ENCODE results near the gene VWA1. TPM values are rescaled to one million over a fixed set of nuclear protein-coding genes. Genes with fewer than 3 reads are reported as not detected.
"Not testable (repeated sequence)": the region's sequence is repeated elsewhere in the genome, so short reads cannot be mapped to it uniquely, and the experiment has no call there.

VWA1 gene
- total RNA-seq, 1 donor from 2014 or later, result 91.0 TPM

DNA sequence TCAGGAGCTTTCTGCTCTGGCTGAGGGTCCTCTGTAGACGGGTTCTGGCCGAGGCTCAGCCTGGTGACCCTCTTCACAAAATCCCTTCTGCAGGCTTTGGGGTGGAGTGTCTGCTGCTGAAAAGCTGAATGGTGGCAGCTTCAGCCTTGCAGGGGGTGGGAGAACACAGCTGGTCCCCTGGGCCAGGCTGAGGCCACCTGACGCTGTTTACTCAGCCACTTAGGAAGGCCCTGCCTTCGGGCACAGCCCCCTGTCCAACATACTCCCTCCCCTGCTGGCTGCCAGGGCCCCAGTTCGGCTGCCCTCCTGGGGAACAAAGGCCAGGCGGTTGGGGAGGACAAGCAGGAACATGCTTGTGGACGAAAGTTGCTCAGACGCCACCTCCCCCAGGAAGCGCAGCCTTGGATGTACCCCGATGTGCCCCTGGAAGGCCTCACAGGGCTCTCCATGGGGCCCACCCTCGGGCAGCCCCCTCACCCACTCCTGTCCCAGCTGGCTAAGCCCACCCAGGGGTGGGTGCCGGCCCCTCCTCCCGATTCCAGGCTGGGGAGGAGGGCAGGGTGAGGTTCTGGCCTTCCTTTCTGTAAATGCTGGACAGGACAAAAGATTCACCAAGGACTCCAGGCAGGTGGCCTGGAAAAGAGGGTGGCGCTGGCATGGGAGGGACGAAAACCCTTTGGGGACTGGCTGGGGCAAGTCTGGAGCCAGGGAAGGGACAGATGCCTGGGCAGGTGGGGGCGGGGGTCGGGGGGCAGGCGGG is 14.2 kb upstream of the VWA1 start, which contains the start of gene ANKRD65:
ANKRD65 (minus strand) TSS at position 130 of the 760 bp plus-strand sequence. CDS start 271 bp downstream, outside the sequence.
- DNase-seq (ENCODE audit: low spot score), result no peak
- no peak for ATAC-seq

GRCh38 chr1:1421907-1422464 is 13.5 kb upstream of the VWA1 start:
- ATAC-seq (no peak), DNase-seq (ENCODE audit: low spot score) (no peak)

DNA sequence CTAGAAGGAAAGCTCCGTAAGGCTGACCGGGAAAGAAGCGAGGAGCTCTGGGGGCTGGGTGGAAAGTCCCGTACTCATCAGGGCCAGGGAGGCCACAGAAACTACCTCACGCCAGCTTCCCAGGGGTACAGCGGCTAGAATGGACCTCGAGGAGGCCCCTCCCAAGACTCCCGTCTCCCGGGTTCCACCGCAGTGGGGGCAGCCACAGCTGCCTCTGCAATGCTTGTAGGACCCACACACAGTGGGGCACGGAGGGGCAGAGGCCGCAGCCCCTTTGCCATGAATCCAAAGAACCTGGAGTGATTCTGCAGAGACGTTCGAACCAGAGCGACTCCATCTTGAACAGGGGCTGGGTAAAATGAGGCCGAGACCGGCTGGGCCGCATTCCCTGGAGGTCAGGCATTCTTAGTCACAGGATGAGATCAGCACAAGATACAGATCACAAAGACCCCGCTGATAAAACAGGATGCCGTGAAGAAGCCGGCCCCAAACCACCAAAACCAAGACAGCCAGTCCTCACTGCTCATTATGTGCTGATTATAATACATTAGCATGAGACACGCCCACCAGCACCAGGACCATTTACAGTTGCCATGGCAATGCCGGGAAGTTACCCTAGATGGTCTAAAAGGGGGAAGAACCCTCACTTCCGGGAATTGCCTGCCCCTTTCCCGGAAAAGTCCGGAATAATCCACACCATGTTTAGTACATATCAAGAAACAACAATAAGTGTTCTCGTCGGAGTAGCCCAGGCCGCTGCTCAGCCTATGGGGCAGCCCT is 12.8 kb upstream of the VWA1 start:
- ATAC-seq (no peak), DNase-seq (ENCODE audit: low spot score) (no peak)

DNA sequence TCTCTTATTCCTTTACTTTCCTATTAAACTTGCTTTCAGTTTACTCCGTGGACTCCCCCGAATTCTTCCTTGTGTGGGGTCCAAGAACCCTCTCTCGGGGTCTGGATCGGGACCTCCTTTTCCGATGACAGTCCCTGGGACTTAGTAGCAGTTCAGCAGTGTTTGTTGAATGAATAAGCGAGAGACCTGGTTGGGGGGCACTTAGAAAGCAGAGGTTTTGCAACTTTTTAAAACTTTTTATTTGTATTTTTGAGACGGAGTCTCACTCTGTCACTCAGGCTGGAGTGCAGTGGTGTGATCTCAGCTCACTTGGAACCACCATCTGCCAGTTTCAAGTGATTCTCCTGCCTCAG is 12.3 kb upstream of the VWA1 start:
- no peak for DNase-seq (ENCODE audit: low spot score)
- ATAC-seq, result no peak

- DNase-seq (ENCODE audit: low spot score), result no peak
- ATAC-seq, result no peak
Observed at GRCh38 chr1:1424707-1425106, 10.8 kb upstream of the VWA1 start.

GRCh38 chr1:1425426-1425752 is 10.1 kb upstream of the VWA1 start:
- no peak for ATAC-seq
- DNase-seq (ENCODE audit: low spot score), result no peak

- DNase-seq (ENCODE audit: low spot score), result no peak
- ATAC-seq, result peak; percentile 4
Observed at GRCh38 chr1:1425753-1426495, 9.6 kb upstream of the VWA1 start.

- ATAC-seq (no peak), DNase-seq (ENCODE audit: low spot score) (no peak)
Observed at GRCh38 chr1:1426496-1427105, 8.9 kb upstream of the VWA1 start.

DNA sequence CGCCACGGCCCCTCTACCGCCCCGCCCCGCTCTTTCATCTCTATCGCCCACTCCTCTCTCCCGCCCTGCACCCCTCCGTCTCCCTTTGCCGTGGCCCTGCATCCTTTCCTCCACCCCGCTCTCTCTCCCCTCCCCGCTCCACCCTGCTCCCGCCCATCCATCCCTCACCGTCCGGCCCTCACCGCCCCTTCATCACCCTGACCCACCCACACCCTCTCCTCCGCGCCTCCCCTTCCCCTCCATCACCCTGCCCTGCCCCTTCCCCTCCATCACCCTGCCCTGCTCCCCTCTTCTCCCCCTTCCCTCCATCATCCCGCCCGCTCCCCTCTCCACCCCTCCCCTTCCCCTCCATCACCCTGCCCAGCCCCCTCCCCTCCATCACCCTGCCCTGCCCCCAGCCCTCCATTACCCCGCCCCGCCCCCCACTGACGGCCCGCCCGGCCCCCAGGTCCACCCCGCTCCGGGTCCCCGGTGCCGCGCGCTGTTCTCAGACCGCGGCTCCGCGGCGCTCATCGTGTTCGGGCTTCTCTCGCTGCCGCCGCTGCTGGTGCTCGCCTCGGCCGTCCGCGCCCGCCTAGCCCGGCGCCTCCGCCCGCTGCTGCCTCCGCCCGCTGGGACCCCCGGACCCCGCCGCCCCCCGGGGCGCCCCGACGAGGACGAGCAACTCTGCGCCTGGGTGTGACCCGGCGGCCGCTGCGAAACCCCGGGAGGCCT is 8.2 kb upstream of the VWA1 start:
- ATAC-seq (no peak), DNase-seq (ENCODE audit: low spot score) (no peak)

GRCh38 chr1:1427820-1428148 is 7.7 kb upstream of the VWA1 start:
- no peak for ATAC-seq
- DNase-seq (ENCODE audit: low spot score), result no peak

DNA sequence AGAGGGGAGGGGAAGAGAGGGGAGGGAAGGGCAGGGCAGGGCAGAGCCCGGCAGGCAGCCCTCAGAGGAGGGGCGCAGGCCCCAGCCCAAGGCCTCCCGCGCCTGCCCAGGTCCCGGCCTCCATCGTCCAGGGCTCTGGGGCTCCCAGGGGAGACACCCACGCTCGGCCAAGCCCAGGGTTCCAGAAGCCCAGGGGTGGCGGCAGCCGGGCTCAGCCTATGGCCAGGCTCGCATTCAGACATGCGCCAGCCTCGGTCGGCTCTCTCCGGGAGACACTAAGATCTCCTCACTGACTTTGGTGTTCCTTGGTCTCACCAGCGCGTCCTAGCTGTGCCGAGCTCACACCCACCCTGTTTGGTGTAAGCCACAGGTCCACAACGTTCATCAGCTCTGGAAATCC is 7.3 kb upstream of the VWA1 start:
- DNase-seq (ENCODE audit: low spot score) (no peak), ATAC-seq (no peak)

DNA sequence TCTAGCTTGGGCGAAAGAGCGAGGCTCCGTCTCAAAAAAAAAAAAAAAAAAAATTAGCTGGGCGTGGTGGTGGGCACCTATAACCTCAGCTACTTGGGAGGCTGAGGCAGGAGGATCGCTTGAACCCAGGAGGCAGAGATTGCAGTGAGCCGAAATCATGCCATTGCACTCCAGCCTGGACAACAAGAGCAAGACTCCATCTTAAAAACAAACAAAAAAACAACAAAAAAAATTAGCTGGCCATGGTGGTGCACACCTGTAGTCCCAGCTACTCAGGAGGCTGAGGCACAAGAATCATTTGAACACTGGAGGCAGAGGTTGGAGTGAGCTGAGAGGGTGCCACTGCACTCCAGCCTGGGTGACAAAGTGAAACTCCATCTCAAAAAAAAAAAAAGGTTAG is 6.5 kb upstream of the VWA1 start:
- not testable (repeated sequence) for ATAC-seq; DNase-seq (ENCODE audit: low spot score)

DNA sequence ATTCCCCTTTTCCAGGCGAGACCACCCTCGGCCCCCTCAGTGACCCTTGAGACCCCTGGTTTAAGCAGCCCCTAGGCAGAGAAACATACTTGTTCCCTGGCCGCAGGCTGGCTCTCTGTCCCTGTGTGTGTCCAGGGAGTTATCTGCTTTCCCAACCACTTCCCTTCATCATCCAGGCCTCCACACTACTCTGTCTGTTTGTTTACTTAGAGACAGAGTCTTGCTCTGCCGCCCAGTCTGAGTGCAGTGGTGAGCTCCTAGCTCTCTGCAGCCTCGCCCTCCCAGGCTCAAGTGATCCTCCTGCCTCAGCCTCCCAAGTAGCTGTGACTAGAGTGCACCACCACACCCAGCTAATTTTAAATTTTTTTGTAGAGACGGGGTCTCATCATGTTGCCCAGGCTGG is 5.8 kb upstream of the VWA1 start:
- ATAC-seq (peak; percentile 5), DNase-seq (ENCODE audit: low spot score) (no peak)

DNA sequence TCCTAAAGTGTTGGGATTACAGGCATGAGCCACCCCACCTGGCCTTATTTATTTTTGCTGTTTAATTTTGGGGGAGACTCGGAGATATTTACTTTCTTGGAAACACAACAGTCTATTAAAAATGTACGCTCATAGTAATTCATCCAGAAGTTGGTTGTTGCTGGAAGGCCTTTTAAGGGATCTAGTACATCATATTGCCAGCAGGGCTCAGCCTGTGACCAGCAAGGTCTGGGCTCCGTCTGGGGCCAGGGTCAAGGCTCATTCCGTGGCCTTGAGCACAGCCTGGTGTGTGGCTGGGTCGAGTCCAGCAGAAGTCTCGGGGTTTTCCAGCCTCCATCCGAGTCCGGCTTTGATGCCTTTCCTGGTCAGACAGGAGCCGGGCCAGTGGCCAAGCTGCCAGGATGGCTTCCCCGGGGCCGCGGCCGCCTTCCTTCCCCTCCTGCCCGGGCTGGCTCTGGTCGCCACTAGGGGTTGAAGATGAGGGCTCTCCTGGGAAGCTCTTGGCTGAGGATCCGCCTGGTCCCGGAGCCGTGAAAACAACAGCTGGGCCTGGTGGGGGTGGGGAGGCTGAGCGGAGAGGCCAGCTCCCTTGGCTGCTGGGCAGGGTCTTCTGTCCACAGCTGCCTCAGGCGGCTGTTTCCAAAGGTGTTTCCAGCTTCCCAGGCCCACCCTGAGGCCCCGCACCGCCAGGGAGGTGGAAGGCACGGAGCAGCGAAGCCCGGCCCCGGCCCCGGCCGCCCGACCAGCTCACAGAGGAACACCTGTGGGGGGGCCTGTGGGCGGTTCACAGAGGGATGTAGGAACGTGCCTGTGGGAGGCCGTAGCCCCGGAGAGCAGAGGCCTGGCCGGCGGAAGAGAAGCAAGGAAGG is 5.1 kb upstream of the VWA1 start:
- DNase-seq (ENCODE audit: low spot score) (peak; percentile 62), ATAC-seq (peak; percentile 0)

GRCh38 chr1:1430992-1431844 is 4.3 kb upstream of the VWA1 start:
- ATAC-seq, result no peak
- no peak for DNase-seq (ENCODE audit: low spot score)

GRCh38 chr1:1431845-1432273 is 3.6 kb upstream of the VWA1 start:
- DNase-seq (ENCODE audit: low spot score) (peak; percentile 91), ATAC-seq (peak; percentile 71)

GRCh38 chr1:1432274-1432950 is 3.1 kb upstream of the VWA1 start:
- DNase-seq (ENCODE audit: low spot score) (no peak), ATAC-seq (peak; percentile 1)

Data from left lobe of liver (tissue), 2 donors.